GM12878 (cell line): ENCODE results near the gene FAM53B. TPM values are rescaled to one million over a fixed set of nuclear protein-coding genes. Genes with fewer than 3 reads are reported as not detected.

ENCODE experiments used
- ATAC-seq: fragments of 200-7000 bp; cut with Tn5 transposase; 3 replicates; pipeline ENCODE4 v1.9.1; 2020; ENCODE audit warnings: mild to moderate bottlenecking, moderate library complexity
- BruUV-seq: library from RNA; stranded (reverse); fragments of 400-500 nt; replicated peaks from 2 replicates; lab custom pipeline; 2021; lab: Mats Ljungman, UMichigan
- CTCF ChIA-PET: fragments of 300-600 bp; sonication (Branson Sonifier 250); formaldehyde crosslinking; extraction: SDS; loops from one replicate; lab custom pipeline; 2021; ENCODE audit warnings: inconsistent platforms; lab: Yijun Ruan, JAX
- POLR2A ChIA-PET: fragments of 350-600 bp; formaldehyde crosslinking; extraction: SDS; loops from one replicate; lab custom pipeline; 2021; ENCODE audit warnings: inconsistent platforms; lab: Charles Lee
- RAD21 ChIA-PET: fragments of 300-600 bp; sonication (Branson Sonifier 250); formaldehyde crosslinking; loops from one replicate; lab custom pipeline; 2023; ENCODE audit warnings: antibody characterized with exemption; ENCODE audit not compliant: unreplicated experiment; lab: Charles Lee
- SMC1A ChIA-PET: fragments of 300-600 bp; sonication (Branson Sonifier 250); formaldehyde crosslinking; loops from one replicate; lab custom pipeline; 2023; ENCODE audit not compliant: unreplicated experiment, uncharacterized antibody; lab: Charles Lee
- DNase-seq: peaks from one replicate; pipeline ENCODE4 v3.0.0-alpha.2; 2011; ENCODE audit warnings: low read depth, low spot score
- FAIRE-seq: peaks from 3 replicates; lab custom pipeline; 2011; peaks lifted over from hg19 to GRCh38; lab: Jason Lieb, UNC
- H2AFZ ChIP-seq: 2 replicates; pipeline ENCODE4 v1.6.0; 2011; ENCODE audit warnings: low read depth, low read length, control low read depth; ENCODE audit not compliant: control insufficient read depth
- H3K27ac ChIP-seq: 2 replicates; pipeline ENCODE4 v1.5.1; 2011; ENCODE audit warnings: control low read depth; ENCODE audit not compliant: control insufficient read depth, insufficient read depth
- H3K27me3 ChIP-seq, 2 experiments: replicated peaks in 1 of 2; 2 replicates each; pipeline versions ENCODE4 v1.6.0 to v1.6.1; 2011; ENCODE audit warnings: low read length in 1 of 2; ENCODE audit not compliant: control insufficient read depth in 2 of 2, insufficient read depth in 2 of 2
- H3K36me3 ChIP-seq, 2 experiments: 2 replicates each; pipeline ENCODE4 v1.5.1; 2011; ENCODE audit warnings: low read length in 1 of 2; ENCODE audit not compliant: control insufficient read depth in 2 of 2, insufficient read depth in 2 of 2
- H3K4me1 ChIP-seq: 2 replicates; pipeline ENCODE4 v1.6.1; 2011; ENCODE audit warnings: mild to moderate bottlenecking, low read length, moderate library complexity, mixed read lengths; ENCODE audit not compliant: control insufficient read depth, insufficient read depth
- H3K4me2 ChIP-seq: 2 replicates; pipeline ENCODE4 v1.6.0; 2011; ENCODE audit warnings: control low read depth; ENCODE audit not compliant: control insufficient read depth, insufficient read depth
- H3K4me3 ChIP-seq: fragments of 200-600 bp; sonication (generic); 2 replicates; pipeline ENCODE4 v1.5.1; 2016
- H3K79me2 ChIP-seq: 2 replicates; pipeline ENCODE4 v1.6.0; 2011; ENCODE audit warnings: low read length; ENCODE audit not compliant: control insufficient read depth, insufficient read depth
- H3K9ac ChIP-seq: 2 replicates; pipeline ENCODE4 v1.8.0; 2011; ENCODE audit warnings: low read length, control low read depth, mixed read lengths; ENCODE audit not compliant: control insufficient read depth, insufficient read depth
- H3K9me3 ChIP-seq: replicated peaks from 3 replicates; pipeline ENCODE4 v1.5.1; 2011; ENCODE audit warnings: mild to moderate bottlenecking, low read length; ENCODE audit not compliant: control insufficient read depth, insufficient read depth
- H4K20me1 ChIP-seq: 2 replicates; pipeline ENCODE4 v1.6.0; 2011; ENCODE audit not compliant: control insufficient read depth, insufficient read depth
- CBX3 ChIP-seq: fragments of 200-600 bp; sonication (generic); IDR thresholded peaks from 2 replicates; pipeline ENCODE4 v1.6.1; 2016; ENCODE audit warnings: low read depth, borderline replicate concordance
- CEBPB ChIP-seq, 2 experiments: fragments of 150-350 bp in 1 of 2; IDR thresholded peaks; 2 replicates each; pipeline ENCODE4 v1.6.1; 2012 to 2014; ENCODE audit warnings: low read depth in 2 of 2, low read length in 2 of 2, borderline replicate concordance in 1 of 2, inconsistent platforms in 1 of 2
- CHD2 ChIP-seq: IDR thresholded peaks from 2 replicates; pipeline ENCODE4 v1.6.1; 2011; ENCODE audit warnings: low read depth, low read length, improper control_type of control experiment, borderline replicate concordance
- GATAD2B ChIP-seq: fragments of 450-650 bp; conservative IDR thresholded peaks from 2 replicates; pipeline ENCODE4 v1.6.1; 2017; ENCODE audit warnings: low read depth, mild to moderate bottlenecking, moderate library complexity
- HCFC1 ChIP-seq: fragments of 150-350 bp; IDR thresholded peaks from 2 replicates; pipeline ENCODE4 v1.6.1; 2014; ENCODE audit warnings: low read length
- MEF2B ChIP-seq: fragments of 450-650 bp; IDR thresholded peaks from 2 replicates; pipeline ENCODE4 v1.6.1; 2018; ENCODE audit warnings: mild to moderate bottlenecking, moderate library complexity; ENCODE audit not compliant: partially characterized antibody, poor library complexity, severe bottlenecking
- MYB ChIP-seq: fragments of 150-350 bp; IDR thresholded peaks from 2 replicates; pipeline ENCODE4 v1.6.1; 2014; ENCODE audit warnings: mild to moderate bottlenecking, low read depth, low read length, borderline replicate concordance
- NR2C1 ChIP-seq: fragments of 450-650 bp; IDR thresholded peaks from 2 replicates; pipeline ENCODE4 v1.6.1; 2017; ENCODE audit warnings: antibody characterized with exemption, mild to moderate bottlenecking, moderate library complexity
- NR2F1 ChIP-seq: fragments of 450-650 bp; conservative IDR thresholded peaks from 2 replicates; pipeline ENCODE4 v1.6.1; 2017; ENCODE audit warnings: mild to moderate bottlenecking
- WGBS: methylation state at CpG from one replicate; pipeline ENCODE4 v1.1.6; 2016; ENCODE audit warnings: low lambda C conversion rate; ENCODE audit not compliant: insufficient replicate concordance, insufficient coverage; ENCODE audit errors: missing lambda C conversion rate; 5-methylcytosine and 5-hydroxymethylcytosine counted together
- in situ Hi-C: fragments of 300-500 bp; cut with MboI; formaldehyde crosslinking; loops from 9 replicates; pipeline ENCODE4 v1.14.3; 2018; ENCODE audit warnings: mixed read lengths
- intact Hi-C: fragments of 100-400 bp; cut with micrococcal nuclease; formaldehyde crosslinking; loops from one replicate; pipeline ENCODE4 v1.14.2; 2022; ENCODE audit not compliant: unreplicated experiment
- polyA plus RNA-seq, 11 experiments: library from polyadenylated mRNA; depleted of rRNA in 4 of 11; unstranded in 6 of 11; stranded (reverse) in 5 of 11; fragments of >200 nt; fragmentation: Nextera tagmentation in 4 of 11; fragmentation: Illumina TruSeq in 1 of 11; extraction: Ambion mirVana in 4 of 11; extraction: Trizol in 1 of 11; gene quantifications; 1 replicate in 1 of 11; 2 replicates in 10 of 11; pipeline versions ENCODE4 v1.2.1 to v1.2.3, GENCODE V29; 2011 to 2016; ENCODE audit warnings: inconsistent platforms in 2 of 11, missing spikeins in 2 of 11, low read depth in 1 of 11
- total RNA-seq, 4 experiments: library from RNA; depleted of rRNA in 3 of 4; stranded (reverse); fragments of >200 nt in 3 of 4; fragmentation: Illumina TruSeq in 1 of 4; extraction: Trizol in 1 of 4; gene quantifications; 2 replicates each; pipeline versions ENCODE4 v1.2.1 to v1.2.3, GENCODE V29; 2013 to 2021
- TF ChIP-seq, protein P1 (sequence below): fragments of 450-650 bp; IDR thresholded peaks from 2 replicates; pipeline ENCODE4 v1.6.1; 2017; ENCODE audit warnings: low read depth, mild to moderate bottlenecking, moderate library complexity
- TF ChIP-seq, protein P2 (sequence below): fragments of 450-650 bp; formaldehyde crosslinking; IDR thresholded peaks from 2 replicates; pipeline ENCODE4 v1.4.0; 2022; ENCODE audit warnings: mild to moderate bottlenecking, moderate library complexity
- TF ChIP-seq, protein P3 (sequence below): fragments of 450-650 bp; IDR thresholded peaks from 2 replicates; pipeline ENCODE4 v1.6.1; 2016; ENCODE audit warnings: mild to moderate bottlenecking
- TF ChIP-seq, protein P4 (sequence below): IDR thresholded peaks from 2 replicates; pipeline ENCODE4 v1.6.1; 2012; ENCODE audit warnings: low read depth, low read length, improper control_type of control experiment

FAM53B gene
- total and polyA plus RNA-seq, 10 of the 15 experiments (the other 5 are each of a cell fraction or from before 2014, with no cell fraction given), result 0.05 to 26.3 (median 8.1) TPM

DNA sequence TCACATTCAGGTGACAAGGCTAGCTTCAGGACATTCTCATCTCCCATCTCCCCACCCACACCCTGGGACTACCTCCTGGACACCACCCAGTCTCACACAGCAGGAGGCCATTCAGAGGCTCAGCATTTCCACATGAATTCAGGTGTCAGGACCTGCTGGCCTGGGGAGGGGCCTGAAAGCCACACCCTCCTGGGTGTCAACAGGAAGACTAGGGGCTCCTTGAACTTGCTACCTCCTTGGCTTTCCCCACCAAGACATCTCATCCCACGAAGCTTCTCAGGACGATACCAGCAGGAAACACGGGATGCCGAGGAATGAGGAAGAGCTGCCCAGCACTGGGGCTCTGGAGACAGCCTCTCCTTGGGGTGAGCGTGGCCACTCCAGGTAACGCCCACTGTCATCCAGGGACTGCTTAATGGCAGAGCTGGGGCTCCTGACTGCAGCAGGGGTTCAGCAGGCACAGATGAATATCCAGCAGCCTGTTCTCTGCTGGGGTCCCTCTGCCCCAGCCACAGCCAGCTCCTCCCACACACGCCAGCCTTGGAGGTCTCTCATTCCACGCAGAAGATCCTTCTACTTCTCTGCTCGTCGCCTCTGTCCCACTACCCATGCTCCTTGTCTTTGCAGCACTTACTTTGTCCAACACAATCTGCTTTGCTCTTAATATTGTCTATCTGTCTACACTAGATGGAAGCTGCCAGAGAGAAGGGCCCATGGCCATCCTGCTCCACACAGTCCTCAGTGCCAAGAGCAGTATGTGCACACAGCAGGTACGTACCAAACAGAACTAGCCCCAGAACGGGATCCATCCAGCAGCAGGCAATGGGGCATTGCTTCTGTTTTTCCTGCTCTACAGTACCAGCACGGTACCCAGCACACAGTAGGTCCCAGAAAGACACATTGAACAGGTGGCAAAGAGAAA is 88.7 kb downstream of the FAM53B start (continued):
- no peak for TF ChIP-seq GATAD2B
- no peak for TF ChIP-seq CEBPB (IDR thresholded peaks at IDR 0.05; ENCODE audit: borderline replicate concordance in 1 of 2, low read depth in 2 of 2, low read length in 2 of 2)
- no peak for TF ChIP-seq NR2C1
- TF ChIP-seq MEF2B, result no peak
- TF ChIP-seq NR2F1, result no peak
- TF ChIP-seq, protein P1, sequence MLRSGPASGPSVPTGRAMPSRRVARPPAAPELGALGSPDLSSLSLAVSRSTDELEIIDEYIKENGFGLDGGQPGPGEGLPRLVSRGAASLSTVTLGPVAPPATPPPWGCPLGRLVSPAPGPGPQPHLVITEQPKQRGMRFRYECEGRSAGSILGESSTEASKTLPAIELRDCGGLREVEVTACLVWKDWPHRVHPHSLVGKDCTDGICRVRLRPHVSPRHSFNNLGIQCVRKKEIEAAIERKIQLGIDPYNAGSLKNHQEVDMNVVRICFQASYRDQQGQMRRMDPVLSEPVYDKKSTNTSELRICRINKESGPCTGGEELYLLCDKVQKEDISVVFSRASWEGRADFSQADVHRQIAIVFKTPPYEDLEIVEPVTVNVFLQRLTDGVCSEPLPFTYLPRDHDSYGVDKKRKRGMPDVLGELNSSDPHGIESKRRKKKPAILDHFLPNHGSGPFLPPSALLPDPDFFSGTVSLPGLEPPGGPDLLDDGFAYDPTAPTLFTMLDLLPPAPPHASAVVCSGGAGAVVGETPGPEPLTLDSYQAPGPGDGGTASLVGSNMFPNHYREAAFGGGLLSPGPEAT, result no peak

DNA sequence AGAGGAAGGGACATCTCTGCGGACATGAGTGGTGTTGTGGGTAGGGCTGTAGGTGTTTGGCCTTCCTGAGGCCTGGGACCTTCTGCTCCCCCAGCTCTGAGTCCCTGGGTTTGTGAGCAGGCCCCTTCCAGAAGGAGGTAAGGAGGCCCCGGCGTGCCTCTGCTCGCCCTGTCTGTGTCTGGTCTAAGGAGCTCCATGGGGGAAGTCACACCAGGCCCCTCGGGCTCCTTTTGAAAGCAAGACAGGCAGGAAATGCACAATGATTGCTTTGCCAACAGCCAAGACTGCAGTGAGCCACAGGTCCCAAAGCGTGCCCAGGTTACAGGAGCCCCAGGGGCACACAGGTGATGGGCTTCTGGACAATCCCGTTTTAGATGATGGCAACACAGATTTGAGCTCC is 89.5 kb downstream of the FAM53B start:
- BruUV-seq, result no TSS peak
- no peak for FAIRE-seq
- Histone ChIP-seq H3K79me2 (peaks cover 2% of the 10 kb centered on the region; the same call in 1 of the 2 replicates), H3K4me2 (no peak overlapping the region), H3K9ac (no peak overlapping the region), H2AFZ (no peak overlapping the region), H3K9me3 (no peaks in the 10 kb centered on the region), H3K27ac (no peak overlapping the region), H3K36me3 (peaks cover 5 to 6% of the 10 kb centered on the region in 2 experiments), H3K4me3 (no peak overlapping the region), H4K20me1 (peaks cover 4% of the 10 kb centered on the region), H3K27me3 (no peaks in the 10 kb centered on the region), H3K4me1 (peaks cover 39% of the 10 kb centered on the region)
- ATAC-seq, result no peak
- intact Hi-C loops, result no loop called here
- ChIA-PET SMC1A (interaction anchor here (1.4 to 1.6 kb wide), 2 partner anchors 32 to 42 kb away, joined by 3 to 5 read pairs; no protein-coding TSS in a partner anchor), RAD21 (no interaction called here), CTCF (interaction anchor here (1.2 kb wide), 1 partner anchor 87 kb away, joined by 5 read pairs; no protein-coding TSS in a partner anchor), POLR2A (interaction anchor here (1.1 kb wide), 1 partner anchor 80 kb away, joined by 4 read pairs; no protein-coding TSS in a partner anchor)
- no peak for DNase-seq
- WGBS, result 73% methylated on average over 7 of the region's 7 CpGs
- in situ Hi-C loops, result no loop called here
- TF ChIP-seq, protein P2, sequence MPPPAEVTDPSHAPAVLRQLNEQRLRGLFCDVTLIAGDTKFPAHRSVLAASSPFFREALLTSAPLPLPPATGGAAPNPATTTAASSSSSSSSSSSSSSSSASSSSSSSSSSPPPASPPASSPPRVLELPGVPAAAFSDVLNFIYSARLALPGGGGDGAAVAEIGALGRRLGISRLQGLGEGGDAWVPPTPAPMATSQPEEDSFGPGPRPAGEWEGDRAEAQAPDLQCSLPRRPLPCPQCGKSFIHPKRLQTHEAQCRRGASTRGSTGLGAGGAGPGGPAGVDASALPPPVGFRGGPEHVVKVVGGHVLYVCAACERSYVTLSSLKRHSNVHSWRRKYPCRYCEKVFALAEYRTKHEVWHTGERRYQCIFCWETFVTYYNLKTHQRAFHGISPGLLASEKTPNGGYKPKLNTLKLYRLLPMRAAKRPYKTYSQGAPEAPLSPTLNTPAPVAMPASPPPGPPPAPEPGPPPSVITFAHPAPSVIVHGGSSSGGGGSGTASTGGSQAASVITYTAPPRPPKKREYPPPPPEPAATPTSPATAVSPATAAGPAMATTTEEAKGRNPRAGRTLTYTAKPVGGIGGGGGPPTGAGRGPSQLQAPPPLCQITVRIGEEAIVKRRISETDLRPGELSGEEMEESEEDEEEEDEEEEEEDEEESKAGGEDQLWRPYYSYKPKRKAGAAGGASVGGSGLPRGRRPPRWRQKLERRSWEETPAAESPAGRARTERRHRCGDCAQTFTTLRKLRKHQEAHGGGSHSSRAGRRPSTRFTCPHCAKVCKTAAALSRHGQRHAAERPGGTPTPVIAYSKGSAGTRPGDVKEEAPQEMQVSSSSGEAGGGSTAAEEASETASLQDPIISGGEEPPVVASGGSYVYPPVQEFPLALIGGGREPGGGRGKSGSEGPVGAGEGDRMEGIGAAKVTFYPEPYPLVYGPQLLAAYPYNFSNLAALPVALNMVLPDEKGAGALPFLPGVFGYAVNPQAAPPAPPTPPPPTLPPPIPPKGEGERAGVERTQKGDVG, result no peak
- TF ChIP-seq HCFC1 (no peak), MYB (no peak), CBX3 (no peak), CHD2 (no peak), NR2C1 (no peak), GATAD2B (no peak)
- TF ChIP-seq, protein P3, sequence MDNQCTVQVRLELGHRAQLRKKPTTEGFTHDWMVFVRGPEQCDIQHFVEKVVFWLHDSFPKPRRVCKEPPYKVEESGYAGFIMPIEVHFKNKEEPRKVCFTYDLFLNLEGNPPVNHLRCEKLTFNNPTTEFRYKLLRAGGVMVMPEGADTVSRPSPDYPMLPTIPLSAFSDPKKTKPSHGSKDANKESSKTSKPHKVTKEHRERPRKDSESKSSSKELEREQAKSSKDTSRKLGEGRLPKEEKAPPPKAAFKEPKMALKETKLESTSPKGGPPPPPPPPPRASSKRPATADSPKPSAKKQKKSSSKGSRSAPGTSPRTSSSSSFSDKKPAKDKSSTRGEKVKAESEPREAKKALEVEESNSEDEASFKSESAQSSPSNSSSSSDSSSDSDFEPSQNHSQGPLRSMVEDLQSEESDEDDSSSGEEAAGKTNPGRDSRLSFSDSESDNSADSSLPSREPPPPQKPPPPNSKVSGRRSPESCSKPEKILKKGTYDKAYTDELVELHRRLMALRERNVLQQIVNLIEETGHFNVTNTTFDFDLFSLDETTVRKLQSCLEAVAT, result no peak
- TF ChIP-seq, protein P4, sequence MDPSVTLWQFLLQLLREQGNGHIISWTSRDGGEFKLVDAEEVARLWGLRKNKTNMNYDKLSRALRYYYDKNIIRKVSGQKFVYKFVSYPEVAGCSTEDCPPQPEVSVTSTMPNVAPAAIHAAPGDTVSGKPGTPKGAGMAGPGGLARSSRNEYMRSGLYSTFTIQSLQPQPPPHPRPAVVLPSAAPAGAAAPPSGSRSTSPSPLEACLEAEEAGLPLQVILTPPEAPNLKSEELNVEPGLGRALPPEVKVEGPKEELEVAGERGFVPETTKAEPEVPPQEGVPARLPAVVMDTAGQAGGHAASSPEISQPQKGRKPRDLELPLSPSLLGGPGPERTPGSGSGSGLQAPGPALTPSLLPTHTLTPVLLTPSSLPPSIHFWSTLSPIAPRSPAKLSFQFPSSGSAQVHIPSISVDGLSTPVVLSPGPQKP, result no peak
